ENCODE data around the gene MCF2.

MCF2 gene

DNA sequence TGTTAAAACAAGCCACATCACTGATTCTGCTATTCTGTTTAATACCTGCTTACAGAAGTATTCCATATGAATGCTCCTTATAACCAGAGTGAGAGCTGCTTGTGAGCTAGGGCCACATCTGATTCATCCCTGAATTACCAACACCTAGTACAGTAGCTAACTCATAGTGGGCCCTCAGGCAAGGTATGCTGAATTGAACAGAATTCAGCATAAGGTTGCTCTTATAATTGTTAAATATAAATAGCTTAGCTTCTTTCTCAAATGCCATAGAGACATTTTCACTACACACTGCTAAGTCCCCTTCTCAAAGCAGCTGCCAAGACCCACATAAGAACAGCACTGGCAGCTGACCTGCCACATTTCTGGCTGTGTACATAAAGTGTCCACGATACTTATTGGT lies 27.0 kb upstream of the MCF2 start:
- TF ChIP-seq, protein P1, sequence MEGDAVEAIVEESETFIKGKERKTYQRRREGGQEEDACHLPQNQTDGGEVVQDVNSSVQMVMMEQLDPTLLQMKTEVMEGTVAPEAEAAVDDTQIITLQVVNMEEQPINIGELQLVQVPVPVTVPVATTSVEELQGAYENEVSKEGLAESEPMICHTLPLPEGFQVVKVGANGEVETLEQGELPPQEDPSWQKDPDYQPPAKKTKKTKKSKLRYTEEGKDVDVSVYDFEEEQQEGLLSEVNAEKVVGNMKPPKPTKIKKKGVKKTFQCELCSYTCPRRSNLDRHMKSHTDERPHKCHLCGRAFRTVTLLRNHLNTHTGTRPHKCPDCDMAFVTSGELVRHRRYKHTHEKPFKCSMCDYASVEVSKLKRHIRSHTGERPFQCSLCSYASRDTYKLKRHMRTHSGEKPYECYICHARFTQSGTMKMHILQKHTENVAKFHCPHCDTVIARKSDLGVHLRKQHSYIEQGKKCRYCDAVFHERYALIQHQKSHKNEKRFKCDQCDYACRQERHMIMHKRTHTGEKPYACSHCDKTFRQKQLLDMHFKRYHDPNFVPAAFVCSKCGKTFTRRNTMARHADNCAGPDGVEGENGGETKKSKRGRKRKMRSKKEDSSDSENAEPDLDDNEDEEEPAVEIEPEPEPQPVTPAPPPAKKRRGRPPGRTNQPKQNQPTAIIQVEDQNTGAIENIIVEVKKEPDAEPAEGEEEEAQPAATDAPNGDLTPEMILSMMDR (IDR thresholded peaks at IDR 0.05; ENCODE audit: insufficient read depth, low read depth, low read length, missing control alignments): no peak
- no peak overlapping the region for H3K4me3 ChIP-seq (ENCODE audit: low read depth, low read length)
- DNase-seq (ENCODE audit: low read depth): no peak

DNA sequence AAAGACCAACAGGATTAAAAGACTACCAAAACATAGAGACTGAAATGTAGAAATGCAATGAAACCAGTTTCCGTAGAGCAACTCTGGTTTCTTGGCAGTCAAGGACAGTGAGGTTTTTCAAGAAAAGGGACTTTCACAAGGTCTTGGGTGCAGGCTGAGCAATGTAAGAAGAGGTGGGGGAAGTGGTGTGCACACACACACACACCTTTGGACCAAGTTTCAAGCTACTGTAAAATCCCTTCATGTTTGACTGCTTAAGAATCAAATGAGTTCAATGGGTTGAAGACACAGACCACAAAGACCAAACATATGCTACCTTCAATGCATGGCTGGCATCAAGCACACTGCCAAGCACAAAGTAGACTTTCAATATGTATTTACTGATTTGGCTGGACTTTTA lies 17.8 kb upstream of the MCF2 start:
- TF ChIP-seq, protein P1 (IDR thresholded peaks at IDR 0.05; ENCODE audit: insufficient read depth, low read depth, low read length, missing control alignments): no peak
- peak; percentile 66 for DNase-seq (ENCODE audit: low read depth)
- no peak overlapping the region for H3K4me3 ChIP-seq (ENCODE audit: low read depth, low read length)

DNA sequence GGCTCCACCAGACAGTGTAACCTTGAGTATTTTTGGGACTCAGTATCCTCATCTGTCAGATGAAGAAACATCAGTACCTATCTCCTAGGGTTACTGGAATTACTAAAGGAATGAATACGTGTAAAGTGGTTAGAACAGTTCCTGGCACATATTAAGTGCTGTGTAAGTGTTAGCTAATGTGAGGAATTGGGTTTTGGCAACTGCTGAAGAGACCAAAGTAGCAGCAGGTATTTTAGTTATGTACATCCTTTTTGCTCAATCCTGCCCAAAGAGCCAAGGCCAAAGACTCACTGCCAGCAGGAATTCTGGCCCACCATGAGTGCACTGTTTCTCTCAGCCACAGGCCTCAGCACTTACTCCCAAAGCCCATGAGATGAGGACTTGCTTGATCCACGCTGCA lies 16.7 kb upstream of the MCF2 start:
- DNase-seq (ENCODE audit: low read depth): no peak
- H3K4me3 ChIP-seq (ENCODE audit: low read depth, low read length): no peak overlapping the region
- TF ChIP-seq, protein P1 (IDR thresholded peaks at IDR 0.05; ENCODE audit: insufficient read depth, low read depth, low read length, missing control alignments): no peak

DNA sequence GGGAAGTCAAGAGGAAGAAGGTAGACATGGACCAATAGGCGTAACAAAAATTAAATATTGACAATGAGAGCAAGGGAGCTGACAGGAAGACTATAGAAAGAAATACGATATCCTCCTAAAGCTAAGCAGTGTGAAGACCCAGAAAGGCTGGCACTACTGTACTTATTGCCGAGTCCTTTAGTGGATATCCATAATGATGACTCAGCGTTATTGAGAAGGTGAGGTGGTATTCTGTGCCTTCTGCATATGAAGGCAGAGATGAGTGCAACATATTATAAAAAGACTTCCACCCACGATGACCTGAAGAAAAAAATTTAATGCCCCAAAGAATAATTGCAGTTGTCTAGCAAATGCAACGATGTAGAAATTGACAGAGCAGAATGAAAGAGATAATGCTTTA lies 13.0 kb upstream of the MCF2 start:
- TF ChIP-seq, protein P1 (IDR thresholded peaks at IDR 0.05; ENCODE audit: insufficient read depth, low read depth, low read length, missing control alignments): no peak
- H3K4me3 ChIP-seq (ENCODE audit: low read depth, low read length): no peak overlapping the region
- no peak for DNase-seq (ENCODE audit: low read depth)

DNA sequence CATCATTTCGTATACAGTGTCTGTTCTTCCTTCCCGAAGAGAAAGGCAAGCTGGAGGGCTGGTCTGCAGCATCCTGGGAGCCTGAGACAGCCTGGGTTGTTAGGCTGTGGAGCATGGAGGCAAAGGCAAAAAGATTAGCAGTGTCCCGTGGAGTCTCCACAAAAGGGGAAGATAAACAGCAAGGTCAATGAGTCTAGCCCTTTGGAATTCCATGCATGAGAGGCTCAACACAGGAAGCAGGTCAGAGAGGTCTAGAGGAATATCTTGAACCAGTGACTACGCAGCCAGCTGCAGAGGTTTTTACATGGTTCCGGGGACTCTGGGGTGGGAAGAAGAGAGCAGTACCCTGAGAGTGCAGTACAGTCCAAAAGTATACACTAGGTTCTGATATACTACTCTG lies 12.2 kb upstream of the MCF2 start:
- DNase-seq (ENCODE audit: low read depth): no peak
- H3K4me3 ChIP-seq (ENCODE audit: low read depth, low read length): no peak overlapping the region
- TF ChIP-seq, protein P1 (IDR thresholded peaks at IDR 0.05; ENCODE audit: insufficient read depth, low read depth, low read length, missing control alignments): no peak

DNA sequence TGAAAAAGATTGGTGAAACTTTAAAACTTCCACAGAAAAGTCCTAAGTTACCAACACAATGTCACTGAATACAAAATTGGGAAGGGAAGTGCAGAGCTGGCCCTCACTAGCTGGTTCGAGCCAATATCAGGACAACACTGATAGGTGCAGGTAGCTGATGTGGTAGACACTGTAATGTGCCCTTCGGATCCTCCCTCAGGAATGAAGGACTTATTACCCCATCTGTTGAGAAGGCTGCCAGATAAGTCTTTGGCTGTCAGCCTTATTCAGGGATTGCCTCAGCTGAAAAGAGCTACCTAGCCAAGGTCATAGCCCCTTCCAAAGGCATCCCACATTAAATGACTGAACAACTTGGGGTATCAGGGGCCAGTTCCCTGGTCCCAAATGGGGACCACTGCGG lies 5.3 kb downstream of the MCF2 start:
- no peak for DNase-seq (ENCODE audit: low read depth)
- TF ChIP-seq, protein P1 (IDR thresholded peaks at IDR 0.05; ENCODE audit: insufficient read depth, low read depth, low read length, missing control alignments): no peak
- H3K4me3 ChIP-seq (ENCODE audit: low read depth, low read length): no peak overlapping the region

DNA sequence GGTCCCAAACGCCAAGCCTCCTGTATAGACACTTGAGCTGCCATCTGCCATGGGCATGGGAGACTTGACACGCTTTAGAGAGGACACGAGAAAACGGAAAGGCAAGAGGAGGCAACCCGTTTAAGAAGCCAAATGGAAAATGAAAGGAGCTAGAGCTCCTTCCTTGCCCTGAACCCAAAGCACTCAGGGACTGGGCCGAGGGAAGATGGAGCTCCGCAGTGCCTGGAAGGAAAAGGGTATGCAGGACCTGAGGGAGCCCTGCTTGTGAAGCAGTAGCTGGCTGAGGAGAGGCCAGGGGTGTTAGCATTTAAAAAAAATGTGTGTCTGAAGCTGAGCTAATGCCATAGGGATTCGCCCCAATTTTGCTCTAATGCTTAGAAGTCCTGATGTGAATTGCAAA lies 15.1 kb downstream of the MCF2 start:
- H3K4me3 ChIP-seq (ENCODE audit: low read depth, low read length): peak overlapping the region; percentile 45; the same call in 1 of the 2 replicates
- TF ChIP-seq, protein P1 (IDR thresholded peaks at IDR 0.05; ENCODE audit: insufficient read depth, low read depth, low read length, missing control alignments): no peak
- DNase-seq (ENCODE audit: low read depth): peak; percentile 1

Data from GM12865 (cell line).